Stimulated activated effector memory CD8-positive, alpha-beta T cell treated with anti-CD3 and anti-CD28 coated beads, Interleukin-12 subunit alpha, Interleukin-12 subunit beta, amount 100 ng/mL, for 72 hours (primary cell): Measurements from ENCODE around the gene EEF1G.
A peak's percentile ranks its signal among the peaks of the same experiment; 100 is the strongest.

Experiments used
- ATAC-seq: fragments of 150-1000 bp; cut with Tn5 transposase; 2 replicates; pipeline ENCODE4 v1.10.0; 2021
- DNase-seq, 2 donors: peaks; one replicate each; pipeline ENCODE4 v3.0.0; 2021 to 2022; ENCODE audit warnings: low spot score in 2 of 2
- H3K27ac Mint-ChIP-seq: one replicate; pipeline ENCODE4 v1.8.0; 2022; ENCODE audit warnings: mild to moderate bottlenecking, mixed read lengths
- H3K36me3 Mint-ChIP-seq: one replicate; pipeline ENCODE4 v1.8.0; 2022; ENCODE audit warnings: mild to moderate bottlenecking, mixed read lengths
- H3K4me1 Mint-ChIP-seq: one replicate; pipeline ENCODE4 v1.8.0; 2022; ENCODE audit warnings: mixed read lengths
- H3K4me3 Mint-ChIP-seq: one replicate; pipeline ENCODE4 v1.8.0; 2022; ENCODE audit warnings: mild to moderate bottlenecking, mixed read lengths
- H3K9me3 Mint-ChIP-seq: one replicate; pipeline ENCODE4 v1.8.0; 2022; ENCODE audit warnings: mixed read lengths

Gene EEF1G

DNA sequence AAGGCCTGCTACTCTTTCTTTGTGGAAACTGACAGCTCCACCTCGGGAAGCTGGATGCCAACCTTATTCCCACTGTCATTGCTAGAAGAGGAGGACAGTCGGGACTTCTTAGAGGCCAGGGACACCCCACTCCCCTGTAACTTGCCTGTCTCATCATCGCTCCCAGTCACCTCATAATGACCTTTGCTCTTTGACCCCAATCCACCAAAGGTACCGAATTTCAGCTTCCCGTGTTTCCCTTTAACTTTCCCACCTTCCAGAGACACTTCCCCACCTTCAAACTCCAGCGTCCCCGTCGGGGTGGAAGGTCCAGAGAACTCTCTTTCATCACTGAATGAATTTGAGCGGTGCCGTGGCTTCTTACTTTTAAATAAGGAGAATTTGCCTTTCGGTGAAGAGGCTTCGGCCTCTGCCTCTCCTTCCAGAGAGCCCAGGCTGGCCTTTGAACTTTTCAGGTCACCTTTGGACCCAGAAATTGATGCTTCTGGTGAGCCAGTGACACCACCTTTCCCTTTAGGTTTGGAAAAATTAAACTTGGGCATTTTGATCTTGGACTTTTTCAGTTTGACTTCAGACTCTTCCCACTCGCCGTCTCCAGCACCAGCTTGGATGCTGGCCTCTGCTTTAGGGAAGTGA lies 56.8 kb downstream of the EEF1G start:
- peaks cover 78% of the 10 kb centered on the region for H3K36me3 Mint-ChIP-seq
- peak overlapping the region; percentile 34 for H3K27ac Mint-ChIP-seq
- peaks cover 51% of the 10 kb centered on the region for H3K4me1 Mint-ChIP-seq
- no peak for ATAC-seq
- H3K4me3 Mint-ChIP-seq = no peak overlapping the region
- no peak for DNase-seq
- H3K9me3 Mint-ChIP-seq = no peaks in the 10 kb centered on the region

- Mint-ChIP-seq H3K4me1 (peaks cover 52% of the 10 kb centered on the region), H3K9me3 (no peaks in the 10 kb centered on the region), H3K36me3 (peaks cover 51% of the 10 kb centered on the region), H3K27ac (peak overlapping the region; percentile 48), H3K4me3 (no peak overlapping the region)
- ATAC-seq = peak; percentile 78
- no peak for DNase-seq
These were observed 59.5 kb downstream of the EEF1G start for GRCh38 chr11:62514151-62514550.

DNA sequence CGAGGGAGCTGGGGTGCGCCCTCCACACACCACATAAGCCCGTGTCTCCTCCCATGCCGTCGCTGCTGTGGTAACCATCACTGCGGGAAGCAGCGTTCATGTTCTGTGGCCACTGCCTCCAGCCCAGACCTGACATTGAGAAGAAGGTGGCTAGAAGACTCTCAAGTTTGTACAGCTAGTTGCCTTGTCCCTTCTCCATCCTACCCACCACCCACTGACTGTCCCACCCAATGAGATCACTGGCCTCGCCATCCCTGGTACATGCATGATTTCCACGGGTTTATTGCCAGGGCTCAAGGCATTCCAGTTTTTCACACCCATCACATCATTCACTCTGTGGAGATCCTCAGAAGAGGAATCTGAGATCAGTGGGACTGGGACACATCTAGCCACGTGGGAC lies 60.1 kb downstream of the EEF1G start:
- H3K36me3 Mint-ChIP-seq = peaks cover 46% of the 10 kb centered on the region
- H3K4me1 Mint-ChIP-seq = peaks cover 52% of the 10 kb centered on the region
- no peak for ATAC-seq
- no peak overlapping the region for H3K4me3 Mint-ChIP-seq
- DNase-seq = no peak
- peak overlapping the region; percentile 48 for H3K27ac Mint-ChIP-seq
- no peaks in the 10 kb centered on the region for H3K9me3 Mint-ChIP-seq

DNA sequence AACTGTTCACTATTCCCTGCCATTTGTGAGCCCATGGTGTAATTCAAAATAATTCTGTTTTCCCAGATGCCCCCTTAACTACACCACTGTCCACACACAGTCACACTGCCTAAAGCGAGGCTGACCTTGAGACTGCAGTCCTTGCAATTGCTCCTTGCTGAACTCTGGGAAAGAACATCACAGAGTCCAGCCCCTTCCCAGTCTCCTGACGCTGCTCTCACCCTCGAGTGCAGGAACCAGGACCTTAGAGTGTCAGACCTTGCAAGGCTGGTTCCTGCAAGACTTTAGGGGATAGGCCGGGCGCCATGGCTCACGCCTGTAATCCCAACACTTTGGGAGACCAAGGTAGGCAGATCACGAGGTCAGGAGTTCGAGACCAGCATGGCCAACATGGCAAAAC lies 60.7 kb downstream of the EEF1G start:
- H3K27ac Mint-ChIP-seq = peak overlapping the region; percentile 48
- ATAC-seq = no peak
- peaks cover 46% of the 10 kb centered on the region for H3K4me1 Mint-ChIP-seq
- no peaks in the 10 kb centered on the region for H3K9me3 Mint-ChIP-seq
- no peak overlapping the region for H3K4me3 Mint-ChIP-seq
- DNase-seq = no peak
- peaks cover 39% of the 10 kb centered on the region for H3K36me3 Mint-ChIP-seq
